Progenitor cell of endocrine pancreas (in vitro differentiated cells): ENCODE measurements around the gene MTMR3. TPM values are rescaled to one million over a fixed set of nuclear protein-coding genes. Genes with fewer than 3 reads are reported as not detected.

Source experiments
- DNase-seq: peaks from one replicate; pipeline ENCODE4 v3.0.0; 2021; ENCODE audit warnings: low spot score; ENCODE audit not compliant: unreplicated experiment
- H3K27ac Mint-ChIP-seq: 2 replicates; pipeline ENCODE4 v1.8.0; 2021; ENCODE audit warnings: mild to moderate bottlenecking, moderate library complexity, mixed read lengths
- H3K27me3 Mint-ChIP-seq: 2 replicates; pipeline ENCODE4 v1.8.0; 2021; ENCODE audit warnings: mixed read lengths
- H3K36me3 Mint-ChIP-seq: 2 replicates; pipeline ENCODE4 v1.8.0; 2022; ENCODE audit warnings: mixed read lengths; ENCODE audit not compliant: insufficient read depth
- H3K4me1 Mint-ChIP-seq: 2 replicates; pipeline ENCODE4 v1.8.0; 2021; ENCODE audit warnings: low read depth, mixed read lengths
- H3K4me3 Mint-ChIP-seq: 2 replicates; pipeline ENCODE4 v1.8.0; 2021; ENCODE audit warnings: low read depth, mild to moderate bottlenecking, moderate library complexity, mixed read lengths
- H3K9me3 Mint-ChIP-seq: 2 replicates; pipeline ENCODE4 v1.8.0; 2021; ENCODE audit warnings: low read depth, mixed read lengths
- total RNA-seq: library from RNA; stranded (reverse); gene quantifications from 2 replicates; pipeline ENCODE4 v1.2.1, GENCODE V29; 2021
- TF ChIP-seq, protein P1 (sequence below): fragments of 200-600 bp; sonication (generic); IDR thresholded peaks from one replicate; pipeline ENCODE4 v1.5.0; 2021; ENCODE audit warnings: antibody characterized with exemption, mild to moderate bottlenecking; ENCODE audit not compliant: unreplicated experiment

The MTMR3 gene
- total RNA-seq, 1 donor from 2014 or later: 51.0 TPM

DNA sequence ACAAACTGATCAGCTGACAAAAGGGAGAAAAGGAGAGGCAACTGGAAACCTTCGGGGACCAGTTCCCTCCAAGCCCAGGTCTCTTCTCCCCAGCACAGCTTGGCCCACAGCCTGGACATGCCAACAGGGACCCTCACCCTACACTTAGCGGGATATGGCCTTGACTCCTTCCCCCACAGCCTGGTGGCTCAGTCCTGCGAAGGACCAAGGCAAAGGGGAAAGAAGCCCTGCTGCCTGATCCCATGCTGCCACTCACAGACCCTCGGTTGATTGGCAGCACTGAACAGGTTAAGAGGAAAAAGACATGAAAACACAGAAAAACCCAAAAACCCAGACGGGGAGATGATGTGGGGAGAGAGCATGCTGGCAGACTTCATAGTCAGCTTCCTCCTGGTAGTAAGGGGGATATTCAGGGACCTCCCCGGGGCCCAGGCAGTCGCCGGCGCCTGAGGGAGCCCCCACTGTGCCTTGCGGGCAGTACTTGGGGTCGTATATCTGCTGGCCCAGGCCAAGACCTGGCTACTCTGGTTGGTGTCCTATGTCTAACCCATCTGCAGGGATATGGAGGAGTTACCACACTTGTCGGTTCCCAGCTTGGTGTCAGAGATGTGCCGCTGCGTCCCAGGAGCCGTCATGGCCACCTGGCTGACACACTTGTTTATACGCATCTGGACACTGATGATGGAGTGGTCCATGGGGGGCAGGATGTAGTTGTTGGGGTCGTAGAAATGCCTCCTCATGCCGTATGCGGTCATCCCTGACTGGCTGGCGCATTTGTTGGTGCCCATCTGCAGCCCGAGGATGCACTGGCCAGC, 163.1 kb downstream of the MTMR3 start:
- H3K36me3 Mint-ChIP-seq: no peaks in the 10 kb centered on the region
- no peaks in the 10 kb centered on the region for H3K9me3 Mint-ChIP-seq
- no peak for DNase-seq
- H3K27ac Mint-ChIP-seq: no peak overlapping the region
- no peak overlapping the region for H3K4me3 Mint-ChIP-seq
- peaks cover 10% of the 10 kb centered on the region for H3K27me3 Mint-ChIP-seq
- TF ChIP-seq, protein P1, sequence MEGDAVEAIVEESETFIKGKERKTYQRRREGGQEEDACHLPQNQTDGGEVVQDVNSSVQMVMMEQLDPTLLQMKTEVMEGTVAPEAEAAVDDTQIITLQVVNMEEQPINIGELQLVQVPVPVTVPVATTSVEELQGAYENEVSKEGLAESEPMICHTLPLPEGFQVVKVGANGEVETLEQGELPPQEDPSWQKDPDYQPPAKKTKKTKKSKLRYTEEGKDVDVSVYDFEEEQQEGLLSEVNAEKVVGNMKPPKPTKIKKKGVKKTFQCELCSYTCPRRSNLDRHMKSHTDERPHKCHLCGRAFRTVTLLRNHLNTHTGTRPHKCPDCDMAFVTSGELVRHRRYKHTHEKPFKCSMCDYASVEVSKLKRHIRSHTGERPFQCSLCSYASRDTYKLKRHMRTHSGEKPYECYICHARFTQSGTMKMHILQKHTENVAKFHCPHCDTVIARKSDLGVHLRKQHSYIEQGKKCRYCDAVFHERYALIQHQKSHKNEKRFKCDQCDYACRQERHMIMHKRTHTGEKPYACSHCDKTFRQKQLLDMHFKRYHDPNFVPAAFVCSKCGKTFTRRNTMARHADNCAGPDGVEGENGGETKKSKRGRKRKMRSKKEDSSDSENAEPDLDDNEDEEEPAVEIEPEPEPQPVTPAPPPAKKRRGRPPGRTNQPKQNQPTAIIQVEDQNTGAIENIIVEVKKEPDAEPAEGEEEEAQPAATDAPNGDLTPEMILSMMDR: no peak
- peaks cover 4% of the 10 kb centered on the region for H3K4me1 Mint-ChIP-seq

- H3K27me3 Mint-ChIP-seq: peaks cover 10% of the 10 kb centered on the region
- H3K4me1 Mint-ChIP-seq: peaks cover 4% of the 10 kb centered on the region
- TF ChIP-seq, protein P1: no peak
- H3K27ac Mint-ChIP-seq: no peak overlapping the region
- no peak for DNase-seq
- no peak overlapping the region for H3K4me3 Mint-ChIP-seq
- H3K36me3 Mint-ChIP-seq: no peaks in the 10 kb centered on the region
- H3K9me3 Mint-ChIP-seq: no peaks in the 10 kb centered on the region
Measured at GRCh38 chr22:30046716-30047363, 163.9 kb downstream of the MTMR3 start.

- Mint-ChIP-seq H3K27ac (no peak overlapping the region), H3K27me3 (peaks cover 8% of the 10 kb centered on the region), H3K36me3 (no peaks in the 10 kb centered on the region), H3K4me1 (peaks cover 4% of the 10 kb centered on the region), H3K4me3 (no peak overlapping the region), H3K9me3 (no peaks in the 10 kb centered on the region)
- DNase-seq: no peak
- TF ChIP-seq, protein P1: no peak
Measured at GRCh38 chr22:30047364-30047738, 164.4 kb downstream of the MTMR3 start.

- no peaks in the 10 kb centered on the region for H3K36me3 Mint-ChIP-seq
- H3K27me3 Mint-ChIP-seq: no peaks in the 10 kb centered on the region
- peaks cover 6% of the 10 kb centered on the region for H3K4me1 Mint-ChIP-seq
- H3K27ac Mint-ChIP-seq: no peak overlapping the region
- no peaks in the 10 kb centered on the region for H3K9me3 Mint-ChIP-seq
- TF ChIP-seq, protein P1: no peak
- H3K4me3 Mint-ChIP-seq: no peak overlapping the region
- DNase-seq: no peak
Measured at GRCh38 chr22:30048681-30049080, 165.7 kb downstream of the MTMR3 start.

DNA sequence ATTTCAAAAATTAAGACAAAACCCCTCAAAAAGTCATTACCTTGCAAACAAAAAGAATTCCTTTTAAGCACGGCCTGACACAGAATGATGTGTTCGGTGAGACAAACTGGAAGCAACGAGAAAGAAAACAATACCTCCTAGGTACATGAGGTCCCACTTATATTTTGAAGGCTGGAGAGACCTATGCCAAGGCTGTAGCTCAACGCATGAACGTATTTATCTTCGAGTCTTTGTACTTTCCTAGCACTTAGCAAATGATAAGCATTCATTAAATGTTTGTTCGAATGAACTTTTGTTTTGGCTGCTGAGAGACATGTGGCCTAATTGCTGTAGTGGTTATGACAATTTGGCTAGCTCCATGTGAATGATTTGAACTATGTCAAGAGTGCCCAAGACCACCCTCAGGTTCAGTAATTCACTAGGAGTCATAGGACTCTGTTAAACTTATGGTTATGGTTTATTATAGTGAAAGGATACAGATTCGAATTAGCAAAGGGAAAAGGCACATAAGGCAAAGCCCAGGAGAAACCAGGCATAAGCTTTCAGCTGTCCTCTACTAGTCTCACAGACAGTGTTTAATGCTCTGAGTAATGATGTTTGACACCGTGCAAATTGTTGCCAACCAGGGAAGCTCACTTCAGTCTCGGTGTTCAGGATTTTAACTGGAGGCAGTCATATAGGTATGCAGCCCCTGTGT, 171.2 kb downstream of the MTMR3 start:
- peaks cover 11% of the 10 kb centered on the region for H3K9me3 Mint-ChIP-seq
- H3K27ac Mint-ChIP-seq: peak overlapping the region; percentile 13
- H3K27me3 Mint-ChIP-seq: peaks cover 3% of the 10 kb centered on the region
- no peaks in the 10 kb centered on the region for H3K36me3 Mint-ChIP-seq
- TF ChIP-seq, protein P1: no peak
- H3K4me1 Mint-ChIP-seq: peaks cover 12% of the 10 kb centered on the region
- DNase-seq: no peak
- H3K4me3 Mint-ChIP-seq: no peak overlapping the region
